HG02943 (cell line): ENCODE results near the gene KDM7A.

ENCODE experiments used
- ATAC-seq: cut with Tn5 transposase; IDR thresholded peaks from one replicate; pipeline ENCODE4 v1.9.1; 2021; ENCODE audit warnings: mild to moderate bottlenecking, low read depth, moderate library complexity; ENCODE audit not compliant: unreplicated experiment

The KDM7A gene, protein sequence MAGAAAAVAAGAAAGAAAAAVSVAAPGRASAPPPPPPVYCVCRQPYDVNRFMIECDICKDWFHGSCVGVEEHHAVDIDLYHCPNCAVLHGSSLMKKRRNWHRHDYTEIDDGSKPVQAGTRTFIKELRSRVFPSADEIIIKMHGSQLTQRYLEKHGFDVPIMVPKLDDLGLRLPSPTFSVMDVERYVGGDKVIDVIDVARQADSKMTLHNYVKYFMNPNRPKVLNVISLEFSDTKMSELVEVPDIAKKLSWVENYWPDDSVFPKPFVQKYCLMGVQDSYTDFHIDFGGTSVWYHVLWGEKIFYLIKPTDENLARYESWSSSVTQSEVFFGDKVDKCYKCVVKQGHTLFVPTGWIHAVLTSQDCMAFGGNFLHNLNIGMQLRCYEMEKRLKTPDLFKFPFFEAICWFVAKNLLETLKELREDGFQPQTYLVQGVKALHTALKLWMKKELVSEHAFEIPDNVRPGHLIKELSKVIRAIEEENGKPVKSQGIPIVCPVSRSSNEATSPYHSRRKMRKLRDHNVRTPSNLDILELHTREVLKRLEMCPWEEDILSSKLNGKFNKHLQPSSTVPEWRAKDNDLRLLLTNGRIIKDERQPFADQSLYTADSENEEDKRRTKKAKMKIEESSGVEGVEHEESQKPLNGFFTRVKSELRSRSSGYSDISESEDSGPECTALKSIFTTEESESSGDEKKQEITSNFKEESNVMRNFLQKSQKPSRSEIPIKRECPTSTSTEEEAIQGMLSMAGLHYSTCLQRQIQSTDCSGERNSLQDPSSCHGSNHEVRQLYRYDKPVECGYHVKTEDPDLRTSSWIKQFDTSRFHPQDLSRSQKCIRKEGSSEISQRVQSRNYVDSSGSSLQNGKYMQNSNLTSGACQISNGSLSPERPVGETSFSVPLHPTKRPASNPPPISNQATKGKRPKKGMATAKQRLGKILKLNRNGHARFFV

DNA sequence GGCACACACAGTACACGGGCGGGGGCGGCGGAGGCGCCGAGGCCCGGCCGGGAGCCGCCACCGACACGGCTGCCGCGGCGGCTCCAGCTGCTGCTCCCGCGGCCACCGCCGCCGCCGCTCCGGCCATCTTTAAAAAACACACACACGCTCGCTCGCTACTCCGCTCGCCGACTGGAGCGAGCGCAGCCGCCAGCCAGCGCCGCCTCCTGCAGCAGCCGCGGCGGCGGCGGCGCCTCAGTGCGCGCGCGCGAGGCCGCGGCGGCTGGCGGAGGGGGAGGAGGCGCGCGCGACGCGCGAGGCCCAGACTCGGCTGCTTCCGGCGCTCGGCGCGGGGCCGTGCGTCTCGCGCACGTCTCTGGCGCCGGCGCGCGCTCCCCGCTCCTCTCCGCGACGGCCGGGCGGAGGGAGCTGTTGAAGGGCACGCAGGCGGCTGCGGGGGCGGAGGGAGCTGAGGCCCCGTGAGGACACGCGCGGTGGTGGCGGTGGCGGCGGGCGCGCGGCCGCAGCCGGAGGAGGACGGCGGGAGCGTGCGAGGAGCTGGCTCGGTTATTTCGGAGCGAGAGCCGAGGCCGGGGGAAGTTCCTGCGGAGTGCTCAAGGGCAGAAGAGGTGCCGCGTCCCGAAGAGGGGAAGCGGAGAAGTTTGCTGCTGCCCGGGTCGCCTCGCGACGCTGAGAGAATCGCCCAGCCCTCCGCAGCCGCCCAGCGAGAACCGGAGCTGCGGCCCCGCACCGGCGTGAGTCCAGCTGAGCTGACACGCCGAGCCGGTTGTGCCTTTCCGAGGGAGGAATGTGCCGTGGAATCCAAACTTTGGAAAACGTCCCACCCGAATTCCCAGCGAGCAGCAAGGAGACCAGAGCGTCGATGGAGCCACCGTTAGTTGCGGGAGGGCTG lies at the start of gene KDM7A:
KDM7A (minus strand) TSS at position 173 of the 892 bp plus-strand sequence; CDS start at position 127, 46 bp downstream.
- peak; percentile 57 for ATAC-seq

DNA sequence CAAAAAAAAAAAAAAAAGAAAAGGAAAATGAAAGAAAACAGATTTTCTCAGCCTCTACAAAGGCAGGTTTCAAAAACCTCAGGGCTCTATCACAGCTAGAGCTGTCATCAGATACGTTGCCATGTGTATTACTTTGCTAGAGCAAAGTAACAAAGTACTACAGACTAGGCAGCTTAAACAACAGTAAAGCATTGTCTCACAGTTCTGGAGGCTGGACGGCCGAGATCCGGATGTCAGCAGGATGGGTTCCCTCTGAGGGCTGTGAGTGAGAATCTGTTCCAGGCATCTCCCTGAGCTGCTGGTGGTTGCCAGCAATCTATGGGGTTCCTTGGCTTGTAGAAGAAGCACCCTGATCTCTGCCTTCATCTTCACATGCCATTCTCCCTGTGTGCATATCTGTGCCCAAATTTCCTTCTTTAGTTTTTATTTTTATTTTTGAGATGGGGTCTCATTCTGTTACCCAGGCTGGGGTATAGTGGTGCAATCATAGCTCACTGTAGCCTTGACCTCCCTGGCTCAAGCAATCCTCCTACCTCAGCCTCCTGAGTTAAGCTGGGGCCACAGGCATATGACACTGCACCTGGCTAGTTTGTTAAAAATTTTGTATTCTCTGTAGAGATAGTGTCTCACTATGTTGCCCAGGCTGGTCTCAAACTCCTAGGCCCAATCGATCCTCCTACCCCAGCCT lies 48.9 kb upstream of the KDM7A start:
- no peak for ATAC-seq

DNA sequence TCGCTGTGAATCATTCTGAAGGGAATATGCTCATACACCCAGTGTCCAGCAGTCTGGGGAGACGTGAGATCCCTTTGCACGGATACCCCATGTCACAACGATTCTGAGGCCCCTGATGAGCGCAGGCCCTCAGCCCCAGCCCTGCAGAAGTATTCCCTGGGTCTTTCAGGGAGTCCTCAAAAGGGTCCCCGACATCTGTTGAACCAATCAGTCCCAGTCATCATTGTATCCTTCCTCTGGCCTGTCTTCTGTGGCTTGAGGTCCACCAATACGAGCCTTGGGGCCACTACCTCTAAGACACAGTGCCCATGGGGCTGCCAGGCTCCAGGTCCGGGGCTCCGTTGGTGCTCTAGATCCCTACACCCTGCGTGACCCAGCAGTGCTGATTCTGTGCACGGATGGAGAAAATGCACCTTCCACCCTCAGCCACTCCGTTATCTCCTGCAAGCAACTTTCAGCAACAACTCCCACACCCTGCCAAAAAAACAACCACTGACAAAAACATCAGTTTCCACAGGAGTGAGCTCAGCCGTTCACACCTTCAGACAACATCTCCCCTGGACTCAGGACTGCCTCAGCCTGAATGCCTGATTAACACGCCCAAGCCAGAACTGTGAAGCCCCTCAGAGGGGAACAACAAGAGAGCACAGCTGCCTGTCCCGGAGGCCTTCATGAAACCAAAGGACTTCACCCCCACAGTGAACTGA lies 46.9 kb upstream of the KDM7A start:
- ATAC-seq: no peak

DNA sequence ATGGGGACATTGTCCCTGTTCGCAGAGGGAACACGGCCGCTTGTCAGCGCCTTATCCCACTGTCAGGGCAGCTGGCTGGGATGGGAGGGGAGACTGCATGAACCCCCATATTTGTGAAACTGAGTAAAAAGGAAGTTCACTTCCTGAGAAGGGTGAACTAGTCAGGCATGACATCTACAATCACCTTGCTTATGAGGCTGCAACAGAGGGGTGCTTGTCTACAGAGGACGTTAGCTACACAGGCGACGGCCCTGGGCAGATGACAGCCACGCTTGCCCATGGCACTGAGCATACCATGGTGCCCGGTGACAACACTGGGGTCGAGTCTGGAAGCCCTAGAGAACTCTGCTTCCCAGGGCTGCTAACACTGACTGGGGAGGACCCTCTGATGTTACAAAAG lies 46.0 kb upstream of the KDM7A start:
- ATAC-seq: no peak

DNA sequence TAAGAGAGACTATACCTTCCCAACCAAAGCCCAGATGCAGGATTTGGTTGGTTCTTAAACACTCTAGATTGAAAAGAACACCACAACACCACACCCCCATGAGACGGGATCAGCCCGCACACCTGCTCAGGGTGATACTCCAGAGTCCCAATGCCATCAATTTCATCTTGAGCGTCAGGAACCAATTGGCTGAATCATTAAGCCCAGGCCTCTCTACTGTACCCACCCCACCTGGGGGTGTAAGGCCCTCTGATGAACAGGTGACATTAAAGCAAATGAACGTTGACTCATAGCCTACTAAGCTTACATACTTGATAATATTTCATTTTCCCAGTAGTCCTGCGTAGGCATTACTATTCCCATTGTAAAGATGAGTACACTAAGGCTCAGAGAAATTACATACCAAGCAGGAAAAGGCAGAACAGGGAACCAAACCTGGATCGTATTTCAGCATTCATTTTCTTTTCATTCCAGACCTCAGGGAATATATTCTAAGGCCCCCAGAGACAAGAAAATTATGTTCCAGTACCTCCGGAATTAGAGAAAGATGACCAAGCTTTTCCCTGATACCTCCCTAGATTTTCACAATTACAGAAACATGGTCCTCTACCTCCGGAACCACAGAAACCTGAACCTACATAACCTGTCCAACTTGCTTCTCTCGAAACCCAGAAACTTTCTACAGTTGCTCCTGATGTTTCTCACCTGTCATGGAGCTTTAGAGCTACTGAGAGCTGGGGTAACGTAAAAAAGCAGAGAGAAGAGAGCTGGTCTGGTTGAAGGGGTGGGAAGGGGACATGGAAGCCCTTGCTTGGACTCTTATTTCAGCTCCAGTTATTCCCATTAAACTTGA lies 43.1 kb upstream of the KDM7A start:
- ATAC-seq: no peak

DNA sequence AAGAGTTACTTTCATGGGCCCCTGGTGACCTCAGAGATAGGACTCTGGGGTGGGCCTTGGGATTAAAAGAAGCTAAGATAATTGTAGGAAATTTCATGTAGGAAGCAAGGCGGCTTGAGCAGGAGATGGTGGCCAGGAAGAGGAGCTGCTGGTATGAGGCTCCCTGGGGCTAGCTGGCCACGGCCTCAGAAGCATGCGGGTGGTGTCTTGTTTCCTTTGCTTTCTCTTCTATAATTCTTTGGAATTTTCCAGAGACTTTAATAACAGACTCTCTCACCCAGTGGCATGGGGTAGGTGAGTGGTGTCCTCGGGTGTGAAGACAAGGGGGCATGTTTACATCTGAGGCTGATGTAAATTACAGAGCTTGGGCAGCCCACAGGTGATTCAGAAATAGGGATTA lies 41.9 kb upstream of the KDM7A start:
- no peak for ATAC-seq

DNA sequence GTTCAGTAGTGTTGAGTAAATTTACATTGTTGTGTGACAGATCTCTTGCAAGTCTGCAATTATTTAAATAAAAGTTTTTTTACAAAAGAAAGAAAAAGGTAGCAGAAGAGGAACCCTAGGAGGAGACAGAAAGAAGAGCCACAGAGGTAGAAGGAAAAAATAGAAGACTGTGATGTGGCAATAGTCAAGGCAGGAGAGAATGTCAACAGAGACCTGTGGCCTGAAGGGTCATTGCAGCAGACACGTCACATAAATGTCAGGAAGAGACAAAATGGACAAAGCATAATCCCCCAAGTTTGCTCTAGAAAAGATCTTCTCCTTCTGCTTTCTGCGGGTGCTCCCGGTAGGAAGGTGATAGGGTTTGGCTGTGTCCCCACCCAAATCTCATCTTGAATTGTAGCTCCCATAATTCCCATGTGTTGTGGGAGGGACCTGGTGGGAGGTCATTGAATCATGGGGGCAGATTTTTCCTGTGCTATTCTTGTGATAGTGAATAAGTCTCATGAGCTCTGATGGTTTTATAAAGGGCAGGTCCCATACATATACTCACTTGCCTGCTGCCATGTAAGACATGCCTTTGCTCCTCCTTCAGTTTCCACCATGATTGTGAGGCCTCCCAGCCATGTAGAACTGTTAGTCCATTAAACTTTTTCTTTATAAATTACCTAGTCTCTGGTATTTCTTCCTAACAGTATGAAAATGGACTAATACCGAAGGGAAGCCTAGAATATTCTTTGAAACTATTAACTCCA lies 41.1 kb upstream of the KDM7A start:
- ATAC-seq: no peak

DNA sequence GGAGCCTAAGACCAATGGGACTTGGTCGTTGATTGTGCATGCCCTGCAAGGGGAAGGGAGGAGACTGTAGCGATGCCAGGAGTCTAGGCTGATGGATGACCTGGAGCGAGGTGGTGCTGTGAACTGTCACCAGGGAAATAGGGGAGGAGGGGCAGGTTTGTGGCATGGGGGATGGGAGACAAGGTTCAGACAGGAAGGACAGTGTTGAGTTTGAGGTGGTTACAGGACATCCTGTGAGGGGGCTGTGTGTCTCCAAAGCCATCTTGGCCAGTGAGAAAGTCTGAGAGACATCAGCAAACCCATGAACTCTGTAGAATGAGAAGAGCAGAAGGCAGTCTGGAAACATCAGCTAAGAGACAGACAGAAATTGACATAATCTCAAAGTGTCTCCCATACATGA lies 38.5 kb upstream of the KDM7A start:
- ATAC-seq: no peak

DNA sequence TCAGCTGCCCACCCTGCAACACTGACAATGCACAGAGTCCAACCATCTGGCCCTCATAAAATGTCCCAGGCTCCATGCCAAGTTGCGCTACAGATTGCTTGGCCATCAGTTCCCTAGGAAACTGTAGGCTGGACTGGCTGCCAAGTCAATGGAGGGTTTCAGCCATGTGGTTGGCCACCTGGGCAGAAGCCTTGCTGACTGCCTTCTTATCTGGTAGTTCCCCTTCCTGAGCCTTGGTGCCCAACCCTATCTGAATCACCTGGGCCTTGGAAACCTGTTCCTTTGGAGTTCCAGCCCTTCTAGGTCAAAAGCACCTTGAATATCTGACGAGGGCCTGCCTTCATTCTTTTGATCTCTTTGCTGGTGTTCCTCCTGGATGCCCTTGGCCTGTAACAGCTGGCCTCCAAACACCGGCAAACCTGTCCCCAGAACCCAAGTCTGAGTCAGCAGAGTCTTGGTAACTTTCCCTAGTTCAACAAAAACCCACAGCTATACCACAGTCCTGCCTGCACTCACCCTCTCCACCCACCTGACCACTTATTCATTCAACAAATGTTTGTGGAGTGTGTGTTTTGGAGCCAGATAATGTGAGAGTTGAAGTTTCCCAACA lies 37.4 kb upstream of the KDM7A start:
- no peak for ATAC-seq

DNA sequence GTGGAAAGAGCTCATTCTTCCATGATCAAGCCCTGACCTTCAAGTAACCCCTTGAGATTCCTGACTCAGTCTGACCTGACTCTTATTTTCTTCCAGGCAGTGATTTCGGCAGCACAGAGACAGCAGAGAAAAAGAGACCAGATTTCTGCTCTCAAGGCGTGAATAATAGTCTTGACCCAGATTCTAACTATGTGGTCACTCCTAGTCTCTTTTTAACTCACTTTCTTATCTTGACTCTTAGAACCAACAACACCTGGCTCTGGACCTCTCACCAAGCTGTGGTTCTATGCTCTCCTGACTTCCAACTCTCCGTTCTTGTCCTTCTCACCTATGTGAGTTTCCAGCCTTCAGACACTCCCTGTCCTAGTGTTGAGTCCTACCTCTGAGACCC lies 36.9 kb upstream of the KDM7A start:
- ATAC-seq: no peak

DNA sequence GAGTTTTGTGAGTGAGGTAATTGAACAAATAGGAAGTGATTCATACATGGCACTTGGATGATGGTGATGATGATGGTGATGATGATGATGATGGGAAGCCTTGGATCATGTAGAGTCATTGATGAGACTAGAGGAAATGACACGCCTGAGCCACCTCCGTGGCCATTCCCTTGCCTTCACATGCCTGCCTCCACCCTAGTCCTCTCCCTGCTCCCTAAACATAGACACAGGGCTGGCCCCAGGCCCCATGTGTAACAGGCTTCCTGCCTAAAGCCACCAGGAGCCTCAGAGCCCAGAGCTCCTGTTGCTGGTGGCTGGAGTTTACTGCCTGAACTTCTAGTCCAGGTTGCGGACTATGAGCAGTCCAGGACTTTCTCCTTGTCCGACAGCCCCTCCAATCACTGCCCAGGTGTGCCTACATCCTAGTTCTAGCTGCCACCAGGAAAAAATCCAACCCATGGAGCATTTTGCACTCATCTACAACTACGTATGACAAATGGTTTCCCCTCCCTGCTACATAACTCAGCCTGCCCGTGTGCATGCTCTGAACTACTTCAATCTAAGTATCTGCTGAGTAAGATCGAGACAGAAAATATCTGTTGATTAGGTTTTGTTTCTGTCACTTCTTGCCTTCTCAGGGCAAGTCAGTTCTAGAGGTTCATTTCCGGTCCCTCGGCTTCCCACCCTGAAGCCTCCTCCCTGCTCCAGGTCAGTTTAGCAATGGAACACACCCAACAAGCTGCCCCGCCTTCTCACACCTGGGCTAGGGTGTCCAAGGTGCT lies 35.5 kb upstream of the KDM7A start:
- no peak for ATAC-seq

DNA sequence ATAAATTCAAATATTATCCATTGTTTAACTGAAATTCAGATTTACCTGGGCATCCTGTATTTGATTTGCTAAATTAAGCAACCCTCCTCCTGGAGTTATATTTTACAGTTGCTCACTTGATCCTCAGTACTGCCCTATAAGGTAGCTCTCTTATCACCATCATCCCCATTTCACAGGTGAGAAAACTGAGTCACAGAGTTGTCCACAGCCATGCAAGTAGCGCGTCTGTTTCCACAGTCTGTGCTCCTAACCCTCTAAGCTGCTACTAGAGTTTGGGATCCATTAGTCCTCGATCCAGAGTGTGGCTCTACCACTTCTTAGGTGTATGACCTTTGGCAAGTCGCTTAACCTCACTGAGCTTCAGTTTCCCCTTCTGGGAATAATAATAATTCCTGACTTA lies 34.9 kb upstream of the KDM7A start:
- ATAC-seq: no peak

DNA sequence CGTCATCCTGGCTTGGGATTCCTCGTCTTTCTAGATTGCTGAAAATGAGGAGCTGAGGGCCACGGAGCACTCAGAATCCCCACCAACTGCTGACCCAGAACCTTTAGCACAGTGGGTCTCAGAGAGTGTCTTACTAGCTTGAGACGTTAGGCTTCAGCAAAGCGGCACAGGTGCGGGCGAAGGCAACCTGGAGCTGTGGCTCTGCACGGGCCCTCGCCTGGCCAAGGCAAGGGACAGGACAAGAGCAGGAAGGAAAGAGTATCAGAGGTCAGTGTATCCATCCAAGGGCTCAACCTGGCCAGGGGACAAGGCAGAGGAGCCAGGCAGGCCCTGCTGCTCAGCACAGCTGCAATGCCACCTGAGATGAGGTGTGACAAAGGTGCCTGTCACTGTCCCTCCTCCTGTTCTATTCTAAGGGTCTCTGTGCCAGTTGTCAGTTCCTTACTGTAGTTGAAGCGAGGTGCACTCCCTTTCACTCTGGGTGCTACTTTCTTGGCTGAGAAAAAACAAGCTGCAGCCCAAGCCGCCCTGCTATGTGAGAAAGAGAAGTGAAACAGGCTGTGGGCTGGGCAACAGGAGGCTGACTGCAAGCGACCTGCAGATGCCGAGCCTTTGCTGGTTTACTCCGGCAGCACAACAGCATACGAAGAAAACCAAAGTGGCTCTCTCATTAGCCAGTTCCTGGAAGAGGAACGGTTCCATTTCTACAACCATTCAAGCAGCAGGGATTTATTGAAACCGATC lies 33.3 kb upstream of the KDM7A start:
- ATAC-seq: peak; percentile 95

DNA sequence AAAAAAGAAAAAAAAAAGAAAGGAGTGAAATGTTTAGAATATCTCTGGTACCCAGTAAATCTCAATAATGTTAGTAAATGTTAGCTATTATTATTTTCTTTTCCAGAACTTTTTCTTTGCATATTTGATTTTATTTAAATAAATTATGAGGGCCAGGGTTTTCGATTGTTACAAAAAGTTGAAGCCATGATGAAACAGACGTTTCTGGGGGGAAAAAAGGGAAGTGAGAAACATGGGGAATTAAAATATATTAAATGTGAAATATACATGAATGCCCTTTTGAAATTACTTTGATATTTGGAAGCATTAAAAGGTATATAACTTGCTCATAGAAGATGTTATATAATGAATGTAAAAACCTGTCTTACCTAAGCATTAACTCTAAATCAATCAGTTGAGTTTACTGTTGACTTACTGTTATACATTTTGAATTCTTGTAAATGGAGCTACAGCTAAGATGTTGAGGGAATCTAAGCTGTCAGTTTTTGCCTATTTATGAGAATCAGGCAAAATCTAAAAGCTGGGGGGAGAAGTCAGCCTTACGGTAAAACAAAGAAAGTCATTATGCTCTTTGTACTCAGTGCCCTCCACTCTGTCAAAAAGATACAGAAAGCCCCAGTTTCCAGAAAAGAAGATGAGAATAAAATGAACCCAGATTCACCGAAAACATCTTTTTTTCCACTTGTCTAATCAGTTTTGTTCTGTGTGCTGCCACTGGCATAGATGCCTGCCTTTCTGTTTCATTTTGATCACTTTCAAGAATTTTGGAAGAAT lies 30.0 kb upstream of the KDM7A start:
- no peak for ATAC-seq

DNA sequence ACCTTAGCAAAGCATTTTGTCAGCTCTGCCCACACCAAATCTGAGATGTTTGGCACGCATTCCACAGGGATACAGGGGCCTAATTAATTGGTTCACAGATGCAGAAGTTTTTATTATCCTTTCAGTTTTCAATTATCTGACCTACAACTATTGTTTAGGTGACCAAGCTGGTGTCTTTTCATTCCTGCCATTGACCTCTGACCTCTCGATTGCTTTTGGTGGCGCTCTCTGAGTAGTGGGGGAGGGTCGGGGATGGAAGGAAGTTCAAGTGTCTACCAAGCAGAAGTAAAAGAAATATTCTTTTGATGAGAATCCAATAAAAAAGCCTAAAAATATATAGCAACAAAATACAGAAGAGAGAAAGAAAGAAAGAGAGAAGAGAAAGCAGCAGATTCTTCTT lies 28.8 kb upstream of the KDM7A start:
- no peak for ATAC-seq
